Measurements from ENCODE around the gene SNAPC2.

The SNAPC2 gene

GRCh38 chr19:7968008-7968795 lies 48.1 kb downstream of the SNAPC2 start:
- no peak for DNase-seq (ENCODE audit: low spot score)

GRCh38 chr19:7968796-7969554 lies 48.8 kb downstream of the SNAPC2 start:
- DNase-seq (ENCODE audit: low spot score), result no peak

DNA sequence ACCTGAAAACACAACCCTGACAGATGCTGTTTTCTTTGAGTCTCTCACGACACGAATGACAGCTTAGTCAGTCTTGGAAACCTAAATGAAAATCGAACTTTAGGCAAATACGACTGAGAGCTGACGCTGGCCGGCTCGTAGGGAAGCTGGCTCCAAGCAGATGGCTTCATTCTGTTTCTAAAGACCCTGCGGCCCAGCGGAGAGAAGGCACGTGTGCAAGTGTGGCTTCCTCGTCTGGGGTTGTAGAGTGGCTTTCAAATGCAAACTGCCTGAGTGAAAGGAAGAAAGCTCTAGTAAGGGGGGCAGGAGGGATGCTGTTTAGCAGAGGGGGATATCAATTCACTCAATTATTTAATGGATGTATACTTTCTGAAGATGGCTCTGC lies 49.4 kb downstream of the SNAPC2 start:
- DNase-seq (ENCODE audit: low spot score), result no peak

DNA sequence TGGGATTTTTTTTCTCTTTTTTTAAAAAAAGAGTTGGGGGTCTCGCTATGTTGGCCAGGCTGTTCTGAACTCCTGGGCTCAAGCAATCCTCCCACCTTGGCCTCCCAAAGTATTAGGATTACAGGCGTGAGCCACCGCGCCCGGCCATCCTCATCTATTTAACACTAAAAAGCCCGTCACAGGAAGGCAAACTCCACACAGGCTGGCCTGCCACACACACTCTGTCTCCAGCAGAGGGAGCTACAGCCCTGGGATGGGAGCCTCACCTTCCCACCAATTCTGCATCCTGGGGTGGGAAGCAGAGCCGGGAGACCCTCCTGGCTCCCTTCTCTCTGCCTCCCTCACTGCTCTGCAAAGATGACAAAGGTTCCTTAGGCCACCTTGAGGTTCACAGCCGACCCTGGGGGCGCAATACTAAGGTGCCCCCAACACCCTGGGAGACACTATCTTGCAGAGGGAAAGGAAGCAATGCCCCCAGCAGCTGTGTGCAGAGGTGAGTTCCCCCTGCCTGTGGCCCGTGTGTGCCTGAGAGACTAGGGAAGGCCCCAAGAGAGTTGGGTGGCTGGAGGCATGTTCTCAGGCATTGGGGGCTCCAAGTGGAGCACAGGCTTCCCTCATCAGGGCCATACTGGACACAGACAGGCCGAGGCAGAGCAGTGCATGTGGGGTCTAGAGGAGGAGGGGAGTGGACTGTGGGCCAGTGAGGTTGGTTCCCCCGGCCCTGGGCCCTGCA lies 50.7 kb downstream of the SNAPC2 start:
- peak; percentile 53 for DNase-seq (ENCODE audit: low spot score)

GRCh38 chr19:7971553-7972520 lies 51.7 kb downstream of the SNAPC2 start:
- no peak for DNase-seq (ENCODE audit: low spot score)
